SK-N-SH (cell line): ENCODE data around the gene SCYGR6. TPM values are rescaled to one million over a fixed set of nuclear protein-coding genes. Genes with fewer than 3 reads are reported as not detected.

ENCODE experiments used
- CTCF ChIA-PET: fragments of 300-600, 350-600 bp; formaldehyde crosslinking; extraction: SDS; loops from one replicate; lab custom pipeline; 2021; lab: Yijun Ruan, JAX
- POLR2A ChIA-PET: fragments of 350-600 bp; sonication (Branson Sonifier 250); formaldehyde crosslinking; extraction: SDS; loops from one replicate; lab custom pipeline; 2020; ENCODE audit warnings: antibody characterized with exemption, inconsistent platforms; lab: Yijun Ruan, JAX
- DNase-seq: peaks from one replicate; pipeline ENCODE4 v3.0.0; 2012
- H2AFZ ChIP-seq: fragments of 200-600 bp; sonication (generic); 2 replicates; pipeline ENCODE4 v1.8.1; 2016; ENCODE audit warnings: antibody characterized with exemption, mild to moderate bottlenecking, low read depth
- H3F3A ChIP-seq: fragments of 200-600 bp; sonication (generic); replicated peaks from 2 replicates; pipeline ENCODE3; 2016; ENCODE audit warnings: antibody characterized with exemption, mild to moderate bottlenecking; ENCODE audit not compliant: insufficient read depth
- H3K27ac ChIP-seq, 2 experiments: fragments of 200-500 bp in 1 of 2; fragments of 200-600 bp in 1 of 2; sonication (Bioruptor generic) in 1 of 2; sonication (generic), shearing (Covaris generic) in 1 of 2; 2 replicates each; pipeline versions ENCODE4 v1.5.1 to v1.6.1; 2014 to 2016; ENCODE audit warnings: low read depth in 2 of 2, inconsistent platforms in 1 of 2, low read length in 1 of 2, mild to moderate bottlenecking in 1 of 2, mixed read lengths in 1 of 2
- H3K27me3 ChIP-seq: fragments of 200-600 bp; sonication (generic), shearing (Covaris generic); 2 replicates; pipeline ENCODE4 v1.6.1; 2016; ENCODE audit warnings: mixed run types; ENCODE audit not compliant: insufficient read depth
- H3K36me3 ChIP-seq, 2 experiments: fragments of 200-500 bp in 1 of 2; fragments of 200-600 bp in 1 of 2; sonication (Bioruptor generic) in 1 of 2; sonication (generic) in 1 of 2; replicated peaks in 1 of 2; 2 replicates each; pipeline versions ENCODE3 to v1.5.1; 2014 to 2016; ENCODE audit warnings: low read length in 1 of 2, mild to moderate bottlenecking in 1 of 2; ENCODE audit not compliant: insufficient read depth in 2 of 2, control insufficient read depth in 1 of 2
- H3K4me1 ChIP-seq, 2 experiments: fragments of 200-500 bp in 1 of 2; fragments of 200-600 bp in 1 of 2; sonication (Bioruptor generic) in 1 of 2; sonication (generic), shearing (Covaris generic) in 1 of 2; 2 replicates each; pipeline versions ENCODE4 v1.5.1 to v1.6.1; 2014 to 2016; ENCODE audit warnings: low read depth in 1 of 2, low read length in 1 of 2, mixed run types in 1 of 2; ENCODE audit not compliant: insufficient read depth in 2 of 2, control insufficient read depth in 1 of 2
- H3K4me2 ChIP-seq: fragments of 200-600 bp; sonication (generic), shearing (Covaris generic); 2 replicates; pipeline ENCODE4 v1.6.1; 2017; ENCODE audit warnings: mixed run types
- H3K4me3 ChIP-seq, 2 experiments: fragments of 200-500 bp in 1 of 2; fragments of 200-600 bp in 1 of 2; sonication (Bioruptor generic) in 1 of 2; sonication (generic), shearing (Covaris generic) in 1 of 2; 2 replicates each; pipeline versions ENCODE4 v1.5.1 to v1.8.1; 2014 to 2016; ENCODE audit warnings: low read depth in 2 of 2, inconsistent platforms in 1 of 2, low read length in 1 of 2, mild to moderate bottlenecking in 1 of 2, mixed read lengths in 1 of 2, moderate library complexity in 1 of 2
- H3K79me2 ChIP-seq: fragments of 200-600 bp; sonication (generic); 2 replicates; pipeline ENCODE4 v1.8.1; 2017; ENCODE audit warnings: mild to moderate bottlenecking; ENCODE audit not compliant: insufficient read depth
- H3K9ac ChIP-seq: fragments of 200-600 bp; sonication (generic); 2 replicates; pipeline ENCODE4 v1.6.1; 2017; ENCODE audit warnings: mixed run types
- H3K9me2 ChIP-seq: fragments of 200-600 bp; sonication (generic); 2 replicates; pipeline ENCODE4 v1.6.1; 2017; ENCODE audit warnings: mixed run types
- H3K9me3 ChIP-seq: fragments of 200-600 bp; sonication (generic); 2 replicates; pipeline ENCODE4 v1.6.1; 2017; ENCODE audit warnings: mixed run types, mild to moderate bottlenecking, moderate library complexity
- H4K20me1 ChIP-seq: fragments of 200-600 bp; sonication (generic); 2 replicates; pipeline ENCODE4 v1.6.1; 2017; ENCODE audit warnings: mild to moderate bottlenecking, mixed run types; ENCODE audit not compliant: insufficient read depth
- EP300 ChIP-seq, 2 experiments: IDR thresholded peaks; 2 replicates each; pipeline versions ENCODE4 v1.4.0 to v1.6.1; 2012; ENCODE audit warnings: borderline replicate concordance in 1 of 2, low read depth in 1 of 2, low read length in 1 of 2
- FOSL2 ChIP-seq: IDR thresholded peaks from 2 replicates; pipeline ENCODE4 v1.4.0; 2012; ENCODE audit warnings: low read depth, mild to moderate bottlenecking, moderate library complexity, borderline replicate concordance
- IRF3 ChIP-seq: fragments of 150-350 bp; IDR thresholded peaks from 2 replicates; pipeline ENCODE4 v1.6.1; 2016; ENCODE audit warnings: mild to moderate bottlenecking, low read depth, low read length
- MAX ChIP-seq: IDR thresholded peaks from 2 replicates; pipeline ENCODE4 v1.4.0; 2012; ENCODE audit warnings: low read depth
- MXI1 ChIP-seq: IDR thresholded peaks from 2 replicates; pipeline ENCODE4 v1.6.1; 2012; ENCODE audit warnings: mild to moderate bottlenecking, low read depth, low read length, improper control_type of control experiment
- NRF1 ChIP-seq: IDR thresholded peaks from 2 replicates; pipeline ENCODE4 v1.6.1; 2012; ENCODE audit warnings: low read depth, mild to moderate bottlenecking, low read length
- POLR2AphosphoS5 ChIP-seq: IDR thresholded peaks from 2 replicates; pipeline ENCODE4 v1.6.1; 2012; ENCODE audit warnings: low read depth, low read length
- RAD21 ChIP-seq: IDR thresholded peaks from 2 replicates; pipeline ENCODE4 v1.6.1; 2012; ENCODE audit warnings: mild to moderate bottlenecking, low read length
- REST ChIP-seq: IDR thresholded peaks from 2 replicates; pipeline ENCODE4 v1.6.1; 2012; ENCODE audit warnings: mild to moderate bottlenecking, low read depth, low read length, moderate library complexity
- SMC3 ChIP-seq: IDR thresholded peaks from 2 replicates; pipeline ENCODE4 v1.6.1; 2012; ENCODE audit warnings: low read depth, low read length, improper control_type of control experiment
- WGBS: methylation state at CpG from one replicate; pipeline ENCODE4 v1.1.6; 2017; ENCODE audit warnings: low lambda C conversion rate; 5-methylcytosine and 5-hydroxymethylcytosine counted together
- polyA plus RNA-seq, 3 experiments: library from polyadenylated mRNA; depleted of rRNA; stranded (reverse); fragments of >200 nt; gene quantifications; 2 replicates each; pipeline ENCODE4 v1.2.3, GENCODE V29; 2012
- TF ChIP-seq, protein P1 (sequence below): fragments of 200-600 bp; sonication (generic); IDR thresholded peaks from 2 replicates; pipeline ENCODE4 v1.6.1; 2017; ENCODE audit warnings: antibody characterized with exemption, mild to moderate bottlenecking, moderate library complexity
- TF ChIP-seq, protein P2 (sequence below): fragments of 150-350 bp; IDR thresholded peaks from 2 replicates; pipeline ENCODE4 v1.6.1; 2017; ENCODE audit warnings: antibody characterized with exemption, low read length, low read depth, borderline replicate concordance

The SCYGR6 gene
- polyA plus RNA-seq, 1 of the 3 experiments (the other 2 are of a cell fraction) = not detected

DNA sequence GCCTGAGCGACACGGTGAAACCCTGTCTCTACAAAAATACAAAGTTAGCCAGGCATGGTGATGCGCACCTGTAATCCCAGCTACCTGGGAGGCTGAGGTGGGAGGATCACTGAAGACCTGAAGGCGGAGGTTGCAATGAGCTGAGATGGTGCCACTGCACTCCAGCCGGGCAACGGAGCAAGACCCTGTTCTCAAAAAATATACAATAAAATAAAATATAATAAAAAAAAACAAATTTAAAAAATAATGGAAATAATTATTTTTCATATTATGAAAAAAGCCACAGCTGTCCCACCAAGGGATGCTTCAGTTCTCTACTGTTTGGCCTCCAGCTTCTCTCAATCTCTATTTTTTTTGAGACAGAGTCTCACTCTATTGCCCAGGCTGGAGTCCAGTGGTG is 17.2 kb downstream of the SCYGR6 start (continued):
- TF ChIP-seq, protein P1, sequence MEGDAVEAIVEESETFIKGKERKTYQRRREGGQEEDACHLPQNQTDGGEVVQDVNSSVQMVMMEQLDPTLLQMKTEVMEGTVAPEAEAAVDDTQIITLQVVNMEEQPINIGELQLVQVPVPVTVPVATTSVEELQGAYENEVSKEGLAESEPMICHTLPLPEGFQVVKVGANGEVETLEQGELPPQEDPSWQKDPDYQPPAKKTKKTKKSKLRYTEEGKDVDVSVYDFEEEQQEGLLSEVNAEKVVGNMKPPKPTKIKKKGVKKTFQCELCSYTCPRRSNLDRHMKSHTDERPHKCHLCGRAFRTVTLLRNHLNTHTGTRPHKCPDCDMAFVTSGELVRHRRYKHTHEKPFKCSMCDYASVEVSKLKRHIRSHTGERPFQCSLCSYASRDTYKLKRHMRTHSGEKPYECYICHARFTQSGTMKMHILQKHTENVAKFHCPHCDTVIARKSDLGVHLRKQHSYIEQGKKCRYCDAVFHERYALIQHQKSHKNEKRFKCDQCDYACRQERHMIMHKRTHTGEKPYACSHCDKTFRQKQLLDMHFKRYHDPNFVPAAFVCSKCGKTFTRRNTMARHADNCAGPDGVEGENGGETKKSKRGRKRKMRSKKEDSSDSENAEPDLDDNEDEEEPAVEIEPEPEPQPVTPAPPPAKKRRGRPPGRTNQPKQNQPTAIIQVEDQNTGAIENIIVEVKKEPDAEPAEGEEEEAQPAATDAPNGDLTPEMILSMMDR = no peak
- no peak for TF ChIP-seq MAX
- no peak for TF ChIP-seq NRF1
- TF ChIP-seq, all 33 proteins: peak for 0

GRCh38 chr2:227706859-227707258 is 17.7 kb downstream of the SCYGR6 start:
- H3K79me2 ChIP-seq = no peaks in the 10 kb centered on the region
- H3K4me3 ChIP-seq = no peak overlapping the region
- H3K36me3 ChIP-seq = no peaks in the 10 kb centered on the region
- no peaks in the 10 kb centered on the region for H3K9me2 ChIP-seq
- H2AFZ ChIP-seq = no peak overlapping the region
- no peaks in the 10 kb centered on the region for H3K4me1 ChIP-seq
- H4K20me1 ChIP-seq = no peaks in the 10 kb centered on the region
- WGBS = 20% methylated on average over 4 of the region's 4 CpGs
- no peak overlapping the region for H3K4me2 ChIP-seq
- no peaks in the 10 kb centered on the region for H3F3A ChIP-seq
- DNase-seq = no peak
- ChIA-PET POLR2A (interaction anchor here (0.5 kb wide), 1 partner anchor 1835 kb away, joined by 3 read pairs; no protein-coding TSS in a partner anchor), CTCF (no interaction called here)
- H3K9me3 ChIP-seq = no peaks in the 10 kb centered on the region
- TF ChIP-seq FOSL2 (no peak), SMC3 (no peak), MXI1 (no peak), POLR2AphosphoS5 (no peak), IRF3 (no peak)
- TF ChIP-seq, protein P2, sequence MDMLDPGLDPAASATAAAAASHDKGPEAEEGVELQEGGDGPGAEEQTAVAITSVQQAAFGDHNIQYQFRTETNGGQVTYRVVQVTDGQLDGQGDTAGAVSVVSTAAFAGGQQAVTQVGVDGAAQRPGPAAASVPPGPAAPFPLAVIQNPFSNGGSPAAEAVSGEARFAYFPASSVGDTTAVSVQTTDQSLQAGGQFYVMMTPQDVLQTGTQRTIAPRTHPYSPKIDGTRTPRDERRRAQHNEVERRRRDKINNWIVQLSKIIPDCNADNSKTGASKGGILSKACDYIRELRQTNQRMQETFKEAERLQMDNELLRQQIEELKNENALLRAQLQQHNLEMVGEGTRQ = no peak
- no peak overlapping the region for H3K27ac ChIP-seq
- H3K9ac ChIP-seq = no peak overlapping the region
- H3K27me3 ChIP-seq = peaks cover 41% of the 10 kb centered on the region; the same call in 1 of the 2 replicates

GRCh38 chr2:227703961-227704360 is 20.6 kb downstream of the SCYGR6 start:
- Histone ChIP-seq H3K79me2 (no peaks in the 10 kb centered on the region), H3K36me3 (no peaks in the 10 kb centered on the region), H3K9me3 (no peaks in the 10 kb centered on the region), H3K9ac (no peak overlapping the region)
- 18% methylated on average over 3 of the region's 3 CpGs for WGBS
- TF ChIP-seq EP300 (IDR thresholded peaks at IDR 0.05; ENCODE audit: borderline replicate concordance in 1 of 2, low read depth in 1 of 2, low read length in 1 of 2) (no peak), NRF1 (no peak), REST (no peak), MAX (no peak), RAD21 (no peak)
- TF ChIP-seq, all 33 proteins: peak for 0
- Histone ChIP-seq H3K4me3 (no peak overlapping the region), H3K27ac (no peak overlapping the region), H3K9me2 (no peaks in the 10 kb centered on the region), H3K27me3 (peaks cover 17% of the 10 kb centered on the region; the same call in 1 of the 2 replicates), H3K4me2 (no peak overlapping the region), H3K4me1 (no peaks in the 10 kb centered on the region), H3F3A (no peaks in the 10 kb centered on the region), H2AFZ (no peak overlapping the region), H4K20me1 (no peaks in the 10 kb centered on the region)
- ChIA-PET CTCF (no interaction called here), POLR2A (no interaction called here)
- no peak for DNase-seq
